ENCODE results near the gene ARMC3. TPM values are rescaled to one million over a fixed set of nuclear protein-coding genes. Genes with fewer than 3 reads are reported as not detected.

ARMC3 gene
- total RNA-seq, 1 experiment from 2014 or later: 0.09 TPM

- Mint-ChIP-seq H3K4me3 (no peak overlapping the region), H3K27me3 (ENCODE audit: low read depth) (peaks cover 2% of the 10 kb centered on the region), H3K27ac (no peak overlapping the region; a peak in 1 of 7 replicates), H3K9me3 (peaks cover 19 to 26% of the 10 kb centered on the region in 2 experiments), H3K36me3 (ENCODE audit: insufficient read depth in 1 of 3, low read depth in 3 of 3) (peaks cover 4 to 15% (median 8%) of the 10 kb centered on the region in 3 experiments; a peak in 6 of 7 replicates), H3K4me1 (peaks cover 13 to 16% of the 10 kb centered on the region in 2 experiments)
- Histone ChIP-seq H3K4me2 (ENCODE audit: insufficient read depth, insufficient read length, low read length) (no peak overlapping the region), H3K79me1 (ENCODE audit: insufficient read depth, low read depth, low read length, poor library complexity, severe bottlenecking) (no peaks in the 10 kb centered on the region), H2BK20ac (ENCODE audit: low read depth, low read length, poor library complexity, severe bottlenecking) (no peak overlapping the region), H3K27me3 (ENCODE audit: insufficient read depth, low read length) (no peaks in the 10 kb centered on the region), H3K27ac (ENCODE audit: insufficient read length, low read depth, low read length) (no peak overlapping the region), H2BK5ac (ENCODE audit: insufficient read length, low read length) (no peak overlapping the region), H2AFZ (ENCODE audit: low read length) (no peak overlapping the region), H3K9ac (ENCODE audit: extremely low read depth, insufficient read length, low read length) (no peak overlapping the region), H3K56ac (ENCODE audit: insufficient read length, low read depth, low read length) (no peak overlapping the region), H3K79me2 (ENCODE audit: insufficient read depth, low read length) (no peaks in the 10 kb centered on the region), H2BK12ac (ENCODE audit: insufficient read length, low read depth, low read length) (no peak overlapping the region), H3K14ac (ENCODE audit: insufficient read depth, low read length) (no peak overlapping the region), H4K20me1 (ENCODE audit: control insufficient read depth, insufficient read depth, insufficient read length) (no peaks in the 10 kb centered on the region), H2BK15ac (ENCODE audit: low read depth, low read length) (no peak overlapping the region), H3K18ac (ENCODE audit: insufficient read length, low read depth, low read length) (no peak overlapping the region), H2AK5ac (ENCODE audit: insufficient read length, low read length) (no peak overlapping the region), H3T11ph (ENCODE audit: low read length) (no peak overlapping the region), H2BK120ac (ENCODE audit: low read depth, low read length, poor library complexity, severe bottlenecking) (no peak overlapping the region), H3K23ac (ENCODE audit: insufficient read length, low read depth, low read length) (no peak overlapping the region), H3K9me3 (ENCODE audit: control insufficient read depth, low read depth, low read length) (no peaks in the 10 kb centered on the region), H3K23me2 (ENCODE audit: insufficient read length, low read depth, low read length, poor library complexity, severe bottlenecking) (no peaks in the 10 kb centered on the region), H4K8ac (replicated peaks; ENCODE audit: insufficient read length, low read depth, low read length) (no peak overlapping the region), H4K91ac (ENCODE audit: insufficient read length, low read depth, low read length) (no peak overlapping the region), H3K4me1 (ENCODE audit: insufficient read depth, low read length) (no peaks in the 10 kb centered on the region), H3K4ac (ENCODE audit: low read depth, low read length) (no peak overlapping the region), H4K5ac (ENCODE audit: insufficient read length, low read depth, low read length) (no peak overlapping the region)
- no peak for DNase-seq
- TF ChIP-seq CTCF (conservative IDR thresholded peaks at IDR 0.05): no peak
- no CpG with 5 or more reads among the region's 1 CpG for WGBS (ENCODE audit: extremely low coverage, insufficient read length, low lambda C conversion rate)
These were observed 32.6 kb upstream of the ARMC3 start for GRCh38 chr10:22895252-22895651.

All from H9 (cell line).